HepG2 (cell line): ENCODE measurements around the gene CXXC5. TPM values are rescaled to one million over a fixed set of nuclear protein-coding genes. Genes with fewer than 3 reads are reported as not detected.
A peak's percentile ranks its signal among the peaks of the same experiment; 100 is the strongest.

Source experiments
- CHD2 ChIP-seq: IDR thresholded peaks from 2 replicates; pipeline ENCODE4 v1.6.1; 2011; ENCODE audit warnings: low read depth, low read length, improper control_type of control experiment
- MAFK ChIP-seq, 2 experiments: IDR thresholded peaks in 1 of 2; conservative IDR thresholded peaks in 1 of 2; 2 replicates each; pipeline ENCODE4 v1.6.1; 2011; ENCODE audit warnings: improper control_type of control experiment in 2 of 2, low read length in 2 of 2
- NFKB2 ChIP-seq: sonication (generic); formaldehyde crosslinking; IDR thresholded peaks from 2 replicates; pipeline ENCODE4 v1.4.0; 2020; ENCODE audit warnings: missing genetic modification reagents, borderline replicate concordance
- NRL ChIP-seq: sonication (generic); formaldehyde crosslinking; IDR thresholded peaks from 2 replicates; pipeline ENCODE4 v1.5.0; 2020; ENCODE audit warnings: missing genetic modification reagents, mild to moderate bottlenecking, moderate library complexity, borderline replicate concordance
- PATZ1 ChIP-seq: sonication (generic); formaldehyde crosslinking; IDR thresholded peaks from 2 replicates; pipeline ENCODE4 v1.4.0; 2020; ENCODE audit warnings: missing genetic modification reagents
- POLR2G ChIP-seq: fragments of 200-400 bp; formaldehyde crosslinking; IDR thresholded peaks from 2 replicates; pipeline ENCODE4 v1.6.1; 2018; ENCODE audit warnings: mild to moderate bottlenecking, low read depth, low read length, moderate library complexity
- RAD21 ChIP-seq: fragments of 450-650 bp; formaldehyde crosslinking; IDR thresholded peaks from 2 replicates; pipeline ENCODE4 v1.5.0; 2020; ENCODE audit warnings: mild to moderate bottlenecking
- SKIL ChIP-seq: sonication (generic); formaldehyde crosslinking; IDR thresholded peaks from 2 replicates; pipeline ENCODE4 v1.8.0; 2022; ENCODE audit warnings: missing genetic modification reagents, mild to moderate bottlenecking, moderate library complexity, borderline replicate concordance
- TAF1 ChIP-seq: sonication (generic); formaldehyde crosslinking; IDR thresholded peaks from 2 replicates; pipeline ENCODE4 v1.4.0; 2020; ENCODE audit warnings: missing genetic modification reagents
- ZBTB33 ChIP-seq: sonication (generic); formaldehyde crosslinking; IDR thresholded peaks from 2 replicates; pipeline ENCODE4 v1.4.0; 2020; ENCODE audit warnings: missing genetic modification reagents
- ZNF383 ChIP-seq: sonication (generic); formaldehyde crosslinking; IDR thresholded peaks from 2 replicates; pipeline ENCODE4 v1.4.0; 2020; ENCODE audit warnings: missing genetic modification reagents, mild to moderate bottlenecking, borderline replicate concordance
- ZNF510 ChIP-seq: sonication (generic); formaldehyde crosslinking; IDR thresholded peaks from 2 replicates; pipeline ENCODE4 v1.4.0; 2020; ENCODE audit warnings: low read depth, mild to moderate bottlenecking, missing genetic modification reagents
- ZNF691 ChIP-seq: sonication (generic); formaldehyde crosslinking; IDR thresholded peaks from 2 replicates; pipeline ENCODE4 v1.4.0; 2020; ENCODE audit warnings: missing genetic modification reagents, low read depth, mild to moderate bottlenecking, borderline replicate concordance
- ZNF749 ChIP-seq: sonication (generic); formaldehyde crosslinking; IDR thresholded peaks from 2 replicates; pipeline ENCODE4 v1.8.0; 2022; ENCODE audit warnings: mild to moderate bottlenecking, missing genetic modification reagents, moderate library complexity, borderline replicate concordance
- polyA plus RNA-seq, 8 experiments: library from polyadenylated mRNA; depleted of rRNA in 3 of 8; stranded (reverse) in 7 of 8; unstranded in 1 of 8; fragments of >200 nt; fragmentation: Illumina TruSeq in 4 of 8; extraction: Trizol in 4 of 8; gene quantifications; 2 replicates each; pipeline versions ENCODE4 v1.2.1 to v1.2.3, GENCODE V29; 2011 to 2016; ENCODE audit warnings: low read depth in 4 of 8, missing spikeins in 1 of 8, mixed read lengths in 1 of 8; ENCODE audit not compliant: insufficient read depth in 1 of 8
- total RNA-seq, 5 experiments: library from RNA; depleted of rRNA; stranded (reverse); fragments of >200 nt; fragmentation: Illumina TruSeq; extraction: Trizol; gene quantifications; 2 replicates each; pipeline ENCODE4 v1.2.3, GENCODE V29; 2016; ENCODE audit warnings: low read depth in 1 of 5

The CXXC5 gene
- total and polyA plus RNA-seq, 2 of the 13 experiments (the other 11 are each of a cell fraction or from before 2014, with no cell fraction given), result 32.3 to 33.0 TPM

GRCh38 chr5:139638090-139638735, 9.9 kb upstream of the CXXC5 start (continued):
- 0 out of 2 replicates have a peak, but pooled peaks have one; percentile 18 for TF ChIP-seq NRL (CRISPR knock-in tag)
- TF ChIP-seq ZNF510 (CRISPR knock-in tag), result no peak
- TF ChIP-seq ZNF383, result 0 out of 2 replicates have a peak, but pooled peaks have one; percentile 42
- no peak for TF ChIP-seq CHD2
- TF ChIP-seq SKIL (CRISPR knock-in tag), result no peak
- TF ChIP-seq TAF1 (CRISPR knock-in tag), result no peak
- TF ChIP-seq ZNF691 (CRISPR knock-in tag), result no peak; the same call in 1 of the 2 replicates
- no peak for TF ChIP-seq RAD21 (CRISPR knock-in tag)
- TF ChIP-seq NFKB2 (CRISPR knock-in tag), result peak; percentile 56; the same call in 1 of the 2 replicates
- TF ChIP-seq MAFK (conservative IDR thresholded peaks at IDR 0.05 in 1 of 2, IDR thresholded peaks at IDR 0.05 in 1 of 2; ENCODE audit: low read length in 2 of 2), result peak; percentile 86 to 91
- no peak for TF ChIP-seq ZBTB33 (CRISPR knock-in tag)
- peak; percentile 41; the same call in 1 of the 2 replicates for TF ChIP-seq PATZ1
- TF ChIP-seq POLR2G, result peak; percentile 26; the same call in 1 of the 2 replicates
- 0 out of 2 replicates have a peak, but pooled peaks have one; percentile 18 for TF ChIP-seq ZNF749 (CRISPR knock-in tag)
